Coronary artery (tissue), 2 donors: ENCODE data around the gene ZNF414.
A peak's percentile ranks its signal among the peaks of the same experiment; 100 is the strongest.

Source experiments
- DNase-seq: peaks from one replicate; pipeline ENCODE4 v3.0.0-alpha.2; 2017; ENCODE audit warnings: low spot score
- H3K27ac ChIP-seq, 2 donors: fragments of 200-600 bp; sonication (generic); one replicate each; pipeline ENCODE4 v1.5.1; 2016 to 2019
- H3K4me3 ChIP-seq: fragments of 200-600 bp; sonication (generic); 2 replicates; pipeline ENCODE4 v1.5.1; 2016; ENCODE audit warnings: mild to moderate bottlenecking, moderate library complexity
- CTCF ChIP-seq: fragments of 200-600 bp; sonication (generic); IDR thresholded peaks from one replicate; pipeline ENCODE4 v1.5.1; 2019; ENCODE audit warnings: antibody characterized with exemption

The ZNF414 gene

GRCh38 chr19:8466018-8466417 lies 47.9 kb downstream of the ZNF414 start:
- no peak for TF ChIP-seq CTCF

GRCh38 chr19:8463365-8463764 lies 50.6 kb downstream of the ZNF414 start:
- no peak for TF ChIP-seq CTCF
- H3K4me3 ChIP-seq = no peak overlapping the region
- no peak for DNase-seq
- H3K27ac ChIP-seq = no peak overlapping the region

More at GRCh38 chr19:8466018-8466417, 47.9 kb downstream of the ZNF414 start:
- no peak for DNase-seq
- H3K27ac ChIP-seq = no peak overlapping the region
- no peak overlapping the region for H3K4me3 ChIP-seq

- no peak for DNase-seq
- H3K4me3 ChIP-seq = no peak overlapping the region
- TF ChIP-seq CTCF = no peak
- no peak overlapping the region for H3K27ac ChIP-seq
Observed at GRCh38 chr19:8462571-8462970, 51.4 kb downstream of the ZNF414 start.

- no peak for DNase-seq
- Histone ChIP-seq H3K27ac (no peak overlapping the region), H3K4me3 (no peak overlapping the region)
- TF ChIP-seq CTCF = no peak
Observed at GRCh38 chr19:8461891-8462290, 52.1 kb downstream of the ZNF414 start.

- TF ChIP-seq CTCF = no peak
- H3K27ac ChIP-seq = no peak overlapping the region
- no peak for DNase-seq
- H3K4me3 ChIP-seq = no peak overlapping the region
Observed at GRCh38 chr19:8461376-8461775, 52.6 kb downstream of the ZNF414 start.

- H3K4me3 ChIP-seq = peak overlapping the region; percentile 49
- DNase-seq = no peak
- no peak for TF ChIP-seq CTCF
- peak overlapping the region; percentile 35 to 79 for H3K27ac ChIP-seq
Observed at GRCh38 chr19:8460516-8461298, 53.3 kb downstream of the ZNF414 start.
